CD4-positive, alpha-beta T cell treated with Interleukin-6 at 100 ng/mL for 8 hours (primary cell): ENCODE data around the gene GOLGA8Q.
"Not testable (repeated sequence)": the region's sequence is repeated elsewhere in the genome, so short reads cannot be mapped to it uniquely, and the experiment has no call there.

ENCODE experiments used
- DNase-seq: peaks from one replicate; pipeline ENCODE4 v3.0.0-alpha.2; 2020; ENCODE audit warnings: mixed read lengths, low spot score

The GOLGA8Q gene

GRCh38 chr15:30551750-30552149 is at the start of gene GOLGA8Q:
GOLGA8Q (plus strand) TSS chr15:30552050; CDS start chr15:30552078, 28 bp downstream.
- not testable (repeated sequence) for DNase-seq

DNA sequence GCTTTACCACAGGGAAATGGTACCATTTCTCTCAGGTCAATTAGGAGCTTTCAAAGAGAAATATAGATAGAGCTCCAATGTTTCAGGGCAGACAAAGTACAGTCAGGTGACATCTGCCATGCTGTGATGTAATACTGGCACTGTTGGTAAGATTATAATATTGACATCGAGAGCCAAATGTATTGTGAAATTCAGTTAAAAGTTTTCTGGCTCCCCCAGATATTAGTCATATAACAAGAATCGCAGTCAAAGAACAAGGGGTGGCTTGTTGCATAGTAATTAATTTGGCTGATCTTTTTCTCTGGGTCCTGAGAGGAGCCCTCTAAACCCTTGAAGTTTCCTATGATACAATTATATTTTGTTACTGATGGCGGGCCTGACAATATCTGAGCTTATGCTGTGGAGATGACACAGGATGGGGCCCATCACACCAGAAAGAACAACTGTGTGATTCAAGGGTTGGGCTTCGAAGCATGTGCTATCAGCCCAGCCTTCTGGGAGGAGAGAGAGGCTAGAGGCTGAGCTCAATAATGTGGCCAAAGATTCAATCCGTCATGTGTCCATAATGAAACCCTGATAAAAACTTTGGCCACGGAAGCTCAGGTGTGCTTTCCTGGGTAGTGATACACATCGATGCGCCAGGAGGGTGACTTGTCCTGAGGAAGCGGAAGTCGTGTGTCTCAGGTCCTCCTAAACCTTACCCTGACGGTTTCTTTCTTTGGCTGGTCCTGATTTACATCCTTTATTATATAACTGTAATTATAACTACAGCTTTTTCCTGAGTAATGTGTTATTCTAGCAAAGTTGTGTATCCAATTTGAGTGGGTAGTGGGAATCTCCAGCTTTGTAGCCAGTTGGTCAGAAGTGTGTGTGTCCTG is 48.7 kb upstream of the GOLGA8Q start:
- DNase-seq, result not testable (repeated sequence)

DNA sequence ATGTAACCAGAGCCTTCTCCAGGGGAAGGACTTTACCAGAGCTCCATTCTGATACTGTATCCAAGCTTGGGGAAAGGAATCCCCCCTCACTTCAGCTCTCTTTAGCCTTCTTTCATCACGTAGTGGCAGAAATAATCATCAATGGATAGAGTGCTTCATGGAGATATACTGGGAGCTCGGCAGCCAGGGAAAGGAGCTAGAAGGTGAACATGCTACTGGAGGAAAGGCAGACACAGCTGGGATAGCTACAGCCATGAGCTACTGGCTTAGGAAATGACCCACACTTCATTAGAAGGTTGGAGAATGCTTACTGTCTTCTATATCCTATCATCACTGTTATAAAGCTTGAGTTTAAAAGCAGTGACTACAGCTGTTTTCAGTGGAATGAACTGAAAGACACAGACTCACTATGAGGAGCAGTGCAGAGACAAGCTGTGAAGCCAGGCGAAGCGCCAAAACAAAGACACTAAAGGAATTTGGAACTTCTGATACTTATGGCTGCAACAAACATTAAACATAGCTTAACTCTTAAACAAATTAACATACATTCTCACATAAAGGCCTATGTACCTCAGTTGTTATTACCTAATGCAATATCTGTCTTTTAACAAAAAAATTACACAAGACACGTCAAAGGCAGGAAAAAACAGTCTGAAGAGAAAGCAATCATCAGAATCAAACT is 47.5 kb upstream of the GOLGA8Q start:
- not testable (repeated sequence) for DNase-seq

DNA sequence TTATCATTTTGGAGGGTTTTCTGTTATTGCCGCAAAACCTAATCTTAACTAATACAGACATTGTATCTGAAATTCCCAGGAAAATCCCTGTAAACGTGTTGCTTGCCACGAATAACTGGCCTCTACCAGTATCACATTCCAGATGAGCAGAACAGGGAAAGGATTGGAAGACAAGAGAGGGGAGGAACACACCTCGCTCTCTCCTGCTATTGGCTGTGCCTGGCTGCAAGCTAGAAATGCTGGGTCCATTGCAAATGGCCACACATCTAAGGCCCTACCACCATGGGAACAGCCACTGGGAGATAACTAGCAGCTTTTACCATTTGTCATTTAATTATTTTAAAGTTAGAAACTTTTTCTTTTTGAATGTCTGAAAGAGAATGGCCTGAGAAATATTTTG is 37.3 kb upstream of the GOLGA8Q start:
- DNase-seq, result not testable (repeated sequence)

GRCh38 chr15:30523453-30524243 is 28.2 kb upstream of the GOLGA8Q start:
- DNase-seq, result peak; percentile 0

- DNase-seq, result not testable (repeated sequence)
Observed at GRCh38 chr15:30525912-30526311, 25.9 kb upstream of the GOLGA8Q start.

GRCh38 chr15:30529049-30529448 is 22.8 kb upstream of the GOLGA8Q start:
- DNase-seq, result not testable (repeated sequence)

GRCh38 chr15:30566949-30567348 is 15.1 kb downstream of the GOLGA8Q start:
- not testable (repeated sequence) for DNase-seq

DNA sequence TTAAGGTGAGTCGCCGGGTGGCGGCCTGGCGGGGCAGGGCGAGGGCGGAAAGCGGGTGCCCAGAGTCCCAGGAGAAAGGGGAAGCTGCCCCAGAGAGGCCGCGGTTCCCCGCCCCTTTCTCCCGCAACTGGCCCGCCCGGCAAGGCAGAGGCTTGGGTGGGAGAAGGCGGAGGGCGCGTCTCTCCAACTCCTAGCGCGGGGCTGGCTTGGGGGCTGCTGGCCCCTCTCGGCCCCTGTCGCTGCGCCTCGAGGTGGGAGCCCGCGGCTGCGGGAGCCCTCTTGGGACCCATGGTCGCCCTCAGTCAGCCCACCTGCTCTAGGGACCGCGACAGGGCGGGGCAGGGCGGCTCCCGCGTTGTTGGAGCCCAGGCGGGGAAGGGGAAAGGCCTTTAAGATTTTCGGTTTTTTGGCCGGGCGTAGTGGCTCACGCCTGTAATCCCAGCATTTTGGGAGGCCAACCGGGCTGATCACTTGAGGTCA is 21.2 kb downstream of the GOLGA8Q start:
- not testable (repeated sequence) for DNase-seq

- not testable (repeated sequence) for DNase-seq
Observed at GRCh38 chr15:30579394-30579970, 27.6 kb downstream of the GOLGA8Q start.

GRCh38 chr15:30580716-30581115 is 28.9 kb downstream of the GOLGA8Q start:
- DNase-seq, result not testable (repeated sequence)

GRCh38 chr15:30598953-30599352 is 47.1 kb downstream of the GOLGA8Q start:
- DNase-seq, result not testable (repeated sequence)

GRCh38 chr15:30603796-30604195 is 51.9 kb downstream of the GOLGA8Q start, which contains the start of gene GOLGA8H:
GOLGA8H (plus strand) TSS chr15:30604028; CDS start chr15:30604126, 98 bp downstream.
- not testable (repeated sequence) for DNase-seq
